IMR-90 (cell line): ENCODE data around the gene NFE2. TPM values are rescaled to one million over a fixed set of nuclear protein-coding genes. Genes with fewer than 3 reads are reported as not detected.

Experiments used
- ATAC-seq: fragments of 200-7000 bp; cut with Tn5 transposase; 2 replicates; pipeline ENCODE4 v1.9.1; 2020; ENCODE audit warnings: low read depth, mild to moderate bottlenecking, moderate library complexity
- BruUV-seq: library from RNA; stranded (reverse); fragments of 400-500 nt; replicated peaks from 2 replicates; lab custom pipeline; 2021; lab: Mats Ljungman, UMichigan
- CTCF ChIA-PET: fragments of 300-600 bp; formaldehyde crosslinking; extraction: SDS; loops from one replicate; lab custom pipeline; 2021; ENCODE audit warnings: antibody characterized with exemption; lab: Yijun Ruan, JAX
- POLR2A ChIA-PET: fragments of 300-600 bp; sonication (Branson Sonifier 250); formaldehyde crosslinking; loops from one replicate; lab custom pipeline; 2022; ENCODE audit warnings: antibody characterized with exemption; ENCODE audit not compliant: unreplicated experiment; lab: Charles Lee
- DNase-seq: peaks from one replicate; pipeline ENCODE4 v3.0.0; 2013
- H2AFZ ChIP-seq: replicated peaks from 2 replicates; pipeline ENCODE3; 2013; ENCODE audit warnings: low read length, mild to moderate bottlenecking; ENCODE audit not compliant: poor library complexity
- H2AK5ac ChIP-seq: 2 replicates; pipeline ENCODE4 v1.6.1; 2013; ENCODE audit warnings: low read depth, low read length, inconsistent platforms
- H2AK9ac ChIP-seq: replicated peaks from 2 replicates; pipeline ENCODE3; 2013; ENCODE audit warnings: mild to moderate bottlenecking, low read depth, low read length, moderate library complexity; ENCODE audit not compliant: poor library complexity
- H2BK120ac ChIP-seq: 2 replicates; pipeline ENCODE4 v1.6.1; 2013; ENCODE audit warnings: low read depth, low read length, inconsistent platforms
- H2BK15ac ChIP-seq: 3 replicates; pipeline ENCODE4 v1.6.1; 2013; ENCODE audit warnings: low read depth, low read length, inconsistent platforms
- H2BK20ac ChIP-seq: 2 replicates; pipeline ENCODE4 v1.6.1; 2013; ENCODE audit warnings: low read depth, mild to moderate bottlenecking, inconsistent platforms, low read length, moderate library complexity
- H2BK5ac ChIP-seq: 2 replicates; pipeline ENCODE4 v1.6.1; 2013; ENCODE audit warnings: mild to moderate bottlenecking, low read depth, low read length, inconsistent platforms; ENCODE audit not compliant: poor library complexity, severe bottlenecking
- H3K14ac ChIP-seq: replicated peaks from 2 replicates; pipeline ENCODE4 v1.6.1; 2013; ENCODE audit warnings: low read depth, low read length, inconsistent platforms
- H3K18ac ChIP-seq: 2 replicates; pipeline ENCODE4 v1.6.1; 2013; ENCODE audit warnings: low read depth, low read length, control low read depth
- H3K23ac ChIP-seq: 2 replicates; pipeline ENCODE4 v1.6.1; 2013; ENCODE audit warnings: low read depth, low read length, inconsistent platforms
- H3K27ac ChIP-seq: 2 replicates; pipeline ENCODE4 v1.5.1; 2013; ENCODE audit warnings: mild to moderate bottlenecking, control low read depth, low read length; ENCODE audit not compliant: insufficient read depth
- H3K27me3 ChIP-seq: 2 replicates; pipeline ENCODE4 v1.6.1; 2013; ENCODE audit warnings: low read length; ENCODE audit not compliant: control insufficient read depth, insufficient read depth
- H3K36me3 ChIP-seq: 2 replicates; pipeline ENCODE4 v1.6.1; 2013; ENCODE audit warnings: low read length, mixed read lengths; ENCODE audit not compliant: control insufficient read depth, insufficient read depth
- H3K4ac ChIP-seq: 2 replicates; pipeline ENCODE4 v1.6.1; 2013; ENCODE audit warnings: low read depth, low read length, inconsistent platforms
- H3K4me1 ChIP-seq: 2 replicates; pipeline ENCODE4 v1.6.1; 2013; ENCODE audit warnings: low read length, mixed read lengths; ENCODE audit not compliant: control insufficient read depth, insufficient read depth
- H3K4me2 ChIP-seq: 2 replicates; pipeline ENCODE4 v1.6.1; 2013; ENCODE audit warnings: low read depth, mild to moderate bottlenecking, control low read depth, low read length, moderate library complexity
- H3K4me3 ChIP-seq: 2 replicates; pipeline ENCODE4 v1.5.1; 2013; ENCODE audit warnings: low read depth, mild to moderate bottlenecking, control low read depth, low read length, moderate library complexity; ENCODE audit not compliant: insufficient read depth
- H3K56ac ChIP-seq: 2 replicates; pipeline ENCODE4 v1.6.1; 2013; ENCODE audit warnings: low read length, inconsistent platforms; ENCODE audit not compliant: insufficient read depth; ENCODE audit errors: extremely low read depth
- H3K79me1 ChIP-seq, 2 experiments: 2 replicates each; pipeline ENCODE4 v1.6.1; 2013; ENCODE audit warnings: low read length in 2 of 2, inconsistent platforms in 1 of 2, low read depth in 1 of 2
- H3K9ac ChIP-seq: 2 replicates; pipeline ENCODE4 v1.6.1; 2013; ENCODE audit warnings: low read depth, low read length, control low read depth
- H3K9me1 ChIP-seq: 2 replicates; pipeline ENCODE4 v1.6.1; 2013; ENCODE audit warnings: low read length, inconsistent platforms; ENCODE audit not compliant: insufficient read depth
- H3K9me3 ChIP-seq: 2 replicates; pipeline ENCODE4 v1.6.1; 2013; ENCODE audit warnings: low read length; ENCODE audit not compliant: control insufficient read depth, insufficient read depth
- H4K20me1 ChIP-seq: 2 replicates; pipeline ENCODE4 v1.6.1; 2013; ENCODE audit warnings: low read length, inconsistent platforms; ENCODE audit not compliant: insufficient read depth
- H4K5ac ChIP-seq: 2 replicates; pipeline ENCODE4 v1.6.1; 2013; ENCODE audit warnings: mild to moderate bottlenecking, low read depth, low read length, control low read depth
- H4K8ac ChIP-seq, 2 experiments: 2 replicates each; pipeline ENCODE4 v1.6.1; 2013; ENCODE audit warnings: low read depth in 2 of 2, low read length in 2 of 2, control low read depth in 1 of 2, inconsistent platforms in 1 of 2
- H4K91ac ChIP-seq: 2 replicates; pipeline ENCODE4 v1.6.1; 2013; ENCODE audit warnings: low read depth, low read length, inconsistent platforms; ENCODE audit not compliant: insufficient read depth
- CEBPB ChIP-seq: IDR thresholded peaks from 2 replicates; pipeline ENCODE4 v1.6.1; 2012; ENCODE audit warnings: low read depth, low read length, improper control_type of control experiment
- MAFK ChIP-seq: IDR thresholded peaks from 2 replicates; pipeline ENCODE4 v1.6.1; 2012; ENCODE audit warnings: low read depth, low read length, improper control_type of control experiment
- WGBS, 2 experiments: methylation state at CpG; one replicate each; pipeline versions ENCODE4 v1.1.5 to v1.1.7; 2013; ENCODE audit warnings: missing lambda C conversion rate in 2 of 2; ENCODE audit not compliant: insufficient read length in 1 of 2; ENCODE audit errors: extremely low coverage in 2 of 2; 5-methylcytosine and 5-hydroxymethylcytosine counted together
- dilution Hi-C: fragments of 300-500 bp; cut with HindIII; formaldehyde crosslinking; loops from one replicate; pipeline ENCODE4 v1.14.3; 2018; ENCODE audit warnings: low sequenced_read_pairs; ENCODE audit not compliant: unreplicated experiment
- in situ Hi-C: fragments of 300-500 bp; cut with MboI; formaldehyde crosslinking; loops from 3 replicates; pipeline ENCODE4 v1.14.3; 2019; ENCODE audit warnings: low sequenced_read_pairs, inconsistent platforms, mixed read lengths
- intact Hi-C: fragments of 100-400 bp; cut with micrococcal nuclease; formaldehyde crosslinking; loops from 2 replicates; pipeline ENCODE4 v1.10.0; 2022
- polyA plus RNA-seq, 3 experiments: library from polyadenylated mRNA; depleted of rRNA; stranded (reverse); fragments of >200 nt; gene quantifications; 2 replicates each; pipeline ENCODE4 v1.2.3, GENCODE V29; 2012; ENCODE audit warnings: low replicate concordance in 1 of 3
- total RNA-seq: library from RNA; depleted of rRNA; stranded (reverse); fragments of >200 nt; gene quantifications from 2 replicates; pipeline ENCODE4 v1.2.3, GENCODE V29; 2012

The NFE2 gene
- total and polyA plus RNA-seq, 2 of the 4 experiments (the other 2 are of a cell fraction), result 0.18 to 0.32 TPM

- Histone ChIP-seq H3K9me3 (no peaks in the 10 kb centered on the region), H2BK15ac (no peak overlapping the region), H3K14ac (peak overlapping the region; percentile 21; the same call in 1 of the 2 replicates), H2BK120ac (0 out of 2 replicates have a peak overlapping the region, but pooled peaks have one; percentile 15), H2AFZ (no peak overlapping the region), H3K4me3 (no peak overlapping the region), H4K5ac (no peak overlapping the region), H4K8ac (peak overlapping the region in 1 of 2 experiments; percentile 28; a peak in 1 of 4 replicates), H2BK20ac (no peak overlapping the region; the same call in 1 of the 2 replicates), H3K27ac (peak overlapping the region; percentile 53; the same call in 1 of the 2 replicates), H3K4ac (peak overlapping the region; percentile 16), H3K79me1 (peaks cover 43 to 68% of the 10 kb centered on the region in 2 experiments), H3K27me3 (no peaks in the 10 kb centered on the region), H2AK9ac (no peak overlapping the region), H3K9me1 (peaks cover 25% of the 10 kb centered on the region), H3K9ac (no peak overlapping the region; the same call in 1 of the 2 replicates), H4K91ac (no peak overlapping the region), H4K20me1 (peaks cover 41% of the 10 kb centered on the region), H3K56ac (no peak overlapping the region), H2AK5ac (peak overlapping the region; percentile 18; the same call in 1 of the 2 replicates), H2BK5ac (peak overlapping the region; percentile 7), H3K18ac (peak overlapping the region; percentile 5; the same call in 1 of the 2 replicates), H3K23ac (peak overlapping the region; percentile 77), H3K36me3 (peaks cover 23% of the 10 kb centered on the region), H3K4me2 (no peak overlapping the region; the same call in 1 of the 2 replicates), H3K4me1 (peaks cover 40% of the 10 kb centered on the region)
- in situ Hi-C loops (no loop called here), intact Hi-C loops (no loop called here), dilution Hi-C loops (no loop called here)
- ATAC-seq (peak; percentile 43), DNase-seq (peak; percentile 67)
- TF ChIP-seq CEBPB (peak; percentile 37; the same call in 1 of the 2 replicates), MAFK (no peak)
- no TSS peak for BruUV-seq
- ChIA-PET POLR2A (interaction anchor here (0.6 kb wide), 1 partner anchor 212 kb away, joined by 3 read pairs; no protein-coding TSS in a partner anchor), CTCF (interaction anchor here (0.7 to 1.0 kb wide), 3 partner anchors 9 to 38 kb away, joined by 3 to 4 read pairs (median 3); no protein-coding TSS in a partner anchor)
- 45% methylated on average over 2 of the region's 9 CpGs; no CpG with 5 or more reads in 1 of the 2 experiments for WGBS, 2 experiments
Observed at GRCh38 chr12:54341378-54342300, 40.8 kb upstream of the NFE2 start.
